Smooth muscle cell (in vitro differentiated cells): ENCODE results near the gene PRPF8. TPM values are rescaled to one million over a fixed set of nuclear protein-coding genes. Genes with fewer than 3 reads are reported as not detected.
"Not testable (repeated sequence)": the region's sequence is repeated elsewhere in the genome, so short reads cannot be mapped to it uniquely, and the experiment has no call there.

Experiments
- DNase-seq: peaks from one replicate; lab custom pipeline; 2025; ENCODE audit not compliant: unreplicated experiment; lab: John Stamatoyannopoulos, UW
- H2AFZ ChIP-seq: fragments of 200-600 bp; sonication (generic); 2 replicates; pipeline ENCODE4 v1.6.0; 2016; ENCODE audit warnings: antibody characterized with exemption, low read depth, mild to moderate bottlenecking
- H3F3A ChIP-seq: fragments of 200-600 bp; sonication (generic); 2 replicates; pipeline ENCODE4 v1.6.0; 2017; ENCODE audit warnings: antibody characterized with exemption, low read depth
- H3K27ac ChIP-seq: fragments of 200-600 bp; sonication (generic); 2 replicates; pipeline ENCODE4 v1.5.1; 2016; ENCODE audit warnings: low read depth, mild to moderate bottlenecking
- H3K27me3 ChIP-seq: fragments of 200-600 bp; sonication (generic); 2 replicates; pipeline ENCODE4 v1.6.1; 2016; ENCODE audit warnings: low read depth, mild to moderate bottlenecking
- H3K36me3 ChIP-seq: fragments of 200-600 bp; sonication (generic); 2 replicates; pipeline ENCODE4 v1.5.1; 2016; ENCODE audit warnings: low read depth
- H3K4me1 ChIP-seq: fragments of 200-600 bp; sonication (generic); 2 replicates; pipeline ENCODE4 v1.5.1; 2016; ENCODE audit warnings: low read depth
- H3K4me2 ChIP-seq: fragments of 200-600 bp; sonication (generic); 2 replicates; pipeline ENCODE4 v1.6.0; 2016; ENCODE audit warnings: mild to moderate bottlenecking
- H3K4me3 ChIP-seq: fragments of 200-600 bp; sonication (generic); 2 replicates; pipeline ENCODE4 v1.5.1; 2016; ENCODE audit warnings: mild to moderate bottlenecking
- H3K79me2 ChIP-seq: fragments of 200-600 bp; sonication (generic); 2 replicates; pipeline ENCODE4 v1.6.0; 2016; ENCODE audit warnings: low read depth, mild to moderate bottlenecking
- H3K9ac ChIP-seq: fragments of 200-600 bp; sonication (generic); 2 replicates; pipeline ENCODE4 v1.6.0; 2016; ENCODE audit warnings: low read depth
- H3K9me3 ChIP-seq: fragments of 200-600 bp; sonication (generic); replicated peaks from 2 replicates; pipeline ENCODE4 v1.5.1; 2016; ENCODE audit warnings: low read depth
- H4K20me1 ChIP-seq: fragments of 200-600 bp; sonication (generic); 2 replicates; pipeline ENCODE4 v1.6.0; 2016; ENCODE audit warnings: low read depth
- WGBS: methylation state at CpG from one replicate; pipeline ENCODE4 v1.1.7; 2016; ENCODE audit warnings: low lambda C conversion rate; 5-methylcytosine and 5-hydroxymethylcytosine counted together
- polyA plus RNA-seq: library from polyadenylated mRNA; unstranded; fragments of >200 nt; fragmentation: Nextera tagmentation; extraction: Ambion mirVana; gene quantifications from 2 replicates; pipeline ENCODE4 v1.2.1, GENCODE V29; 2016
- total RNA-seq: library from RNA; depleted of rRNA; stranded (reverse); fragments of >200 nt; gene quantifications from 2 replicates; pipeline ENCODE4 v1.2.3, GENCODE V29; 2014
- TF ChIP-seq, protein P1 (sequence below): fragments of 200-600 bp; sonication (generic); IDR thresholded peaks from 2 replicates; pipeline ENCODE4 v1.5.1; 2017; ENCODE audit warnings: borderline replicate concordance, mild to moderate bottlenecking, antibody characterized with exemption; ENCODE audit not compliant: insufficient read depth, poor library complexity, severe bottlenecking

PRPF8 gene
- total and polyA plus RNA-seq, 2 experiments from 2014 or later: 99.7 to 129 TPM

DNA sequence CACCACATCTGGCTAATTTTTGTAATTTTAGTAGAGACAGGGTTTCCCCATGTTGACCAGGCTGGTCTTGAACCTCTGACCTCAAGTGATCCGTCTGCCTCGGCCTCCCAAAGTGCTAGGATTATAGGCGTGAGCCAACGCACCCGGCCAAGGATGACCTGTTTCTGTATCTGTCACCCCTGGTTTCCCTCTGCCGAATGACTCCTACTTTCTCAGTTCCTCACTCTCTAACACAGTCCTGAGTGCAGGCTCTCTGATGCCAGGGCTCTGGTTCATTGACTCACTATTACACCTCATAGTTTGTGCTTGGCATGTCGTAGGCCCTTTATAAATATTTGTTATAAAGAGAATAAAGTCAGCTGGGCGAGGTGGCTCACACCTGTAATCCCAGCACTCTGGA is 10.7 kb upstream of the PRPF8 start:
- no peak overlapping the region for H2AFZ ChIP-seq
- no peak overlapping the region for H3K4me2 ChIP-seq
- H3K27me3 ChIP-seq: no peaks in the 10 kb centered on the region
- H3F3A ChIP-seq: no peaks in the 10 kb centered on the region
- no peak overlapping the region for H3K9ac ChIP-seq
- no peaks in the 10 kb centered on the region for H4K20me1 ChIP-seq
- no peak overlapping the region for H3K4me3 ChIP-seq
- no peaks in the 10 kb centered on the region for H3K9me3 ChIP-seq
- WGBS: 92% methylated on average over 8 of the region's 8 CpGs
- no peak for DNase-seq
- no peaks in the 10 kb centered on the region for H3K4me1 ChIP-seq
- H3K36me3 ChIP-seq: no peaks in the 10 kb centered on the region
- H3K27ac ChIP-seq: no peak overlapping the region
- TF ChIP-seq, protein P1, sequence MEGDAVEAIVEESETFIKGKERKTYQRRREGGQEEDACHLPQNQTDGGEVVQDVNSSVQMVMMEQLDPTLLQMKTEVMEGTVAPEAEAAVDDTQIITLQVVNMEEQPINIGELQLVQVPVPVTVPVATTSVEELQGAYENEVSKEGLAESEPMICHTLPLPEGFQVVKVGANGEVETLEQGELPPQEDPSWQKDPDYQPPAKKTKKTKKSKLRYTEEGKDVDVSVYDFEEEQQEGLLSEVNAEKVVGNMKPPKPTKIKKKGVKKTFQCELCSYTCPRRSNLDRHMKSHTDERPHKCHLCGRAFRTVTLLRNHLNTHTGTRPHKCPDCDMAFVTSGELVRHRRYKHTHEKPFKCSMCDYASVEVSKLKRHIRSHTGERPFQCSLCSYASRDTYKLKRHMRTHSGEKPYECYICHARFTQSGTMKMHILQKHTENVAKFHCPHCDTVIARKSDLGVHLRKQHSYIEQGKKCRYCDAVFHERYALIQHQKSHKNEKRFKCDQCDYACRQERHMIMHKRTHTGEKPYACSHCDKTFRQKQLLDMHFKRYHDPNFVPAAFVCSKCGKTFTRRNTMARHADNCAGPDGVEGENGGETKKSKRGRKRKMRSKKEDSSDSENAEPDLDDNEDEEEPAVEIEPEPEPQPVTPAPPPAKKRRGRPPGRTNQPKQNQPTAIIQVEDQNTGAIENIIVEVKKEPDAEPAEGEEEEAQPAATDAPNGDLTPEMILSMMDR: no peak
- H3K79me2 ChIP-seq: no peaks in the 10 kb centered on the region

DNA sequence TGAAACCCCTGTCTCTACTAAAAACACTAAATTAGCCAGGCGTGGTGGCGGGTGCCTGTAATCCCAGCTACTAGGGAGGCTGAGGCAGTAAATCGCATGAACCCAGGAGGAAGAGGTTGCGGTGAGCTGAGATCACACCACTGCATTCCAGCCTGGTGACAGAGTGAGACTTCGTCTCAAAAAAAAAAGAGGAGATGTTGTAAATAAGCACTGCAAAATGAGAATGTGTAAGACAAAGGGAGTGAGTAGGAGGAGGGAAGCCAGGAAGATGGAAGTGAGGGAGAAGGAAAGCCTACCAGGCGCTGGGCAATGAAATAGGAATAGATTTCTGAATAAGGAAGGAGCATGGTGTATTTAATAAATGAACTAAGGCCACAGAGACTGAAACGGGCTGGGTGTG is 8.7 kb upstream of the PRPF8 start:
- no peak overlapping the region for H3K4me2 ChIP-seq
- no peak overlapping the region for H3K4me3 ChIP-seq
- no peaks in the 10 kb centered on the region for H3K27me3 ChIP-seq
- no peak for DNase-seq
- WGBS: 75% methylated on average over 7 of the region's 7 CpGs
- H3K36me3 ChIP-seq: no peaks in the 10 kb centered on the region
- TF ChIP-seq, protein P1: no peak
- no peak overlapping the region for H3K27ac ChIP-seq
- no peaks in the 10 kb centered on the region for H3K9me3 ChIP-seq
- H2AFZ ChIP-seq: no peak overlapping the region
- H3K79me2 ChIP-seq: no peaks in the 10 kb centered on the region
- no peak overlapping the region for H3K9ac ChIP-seq
- H4K20me1 ChIP-seq: no peaks in the 10 kb centered on the region
- no peaks in the 10 kb centered on the region for H3F3A ChIP-seq
- no peaks in the 10 kb centered on the region for H3K4me1 ChIP-seq

DNA sequence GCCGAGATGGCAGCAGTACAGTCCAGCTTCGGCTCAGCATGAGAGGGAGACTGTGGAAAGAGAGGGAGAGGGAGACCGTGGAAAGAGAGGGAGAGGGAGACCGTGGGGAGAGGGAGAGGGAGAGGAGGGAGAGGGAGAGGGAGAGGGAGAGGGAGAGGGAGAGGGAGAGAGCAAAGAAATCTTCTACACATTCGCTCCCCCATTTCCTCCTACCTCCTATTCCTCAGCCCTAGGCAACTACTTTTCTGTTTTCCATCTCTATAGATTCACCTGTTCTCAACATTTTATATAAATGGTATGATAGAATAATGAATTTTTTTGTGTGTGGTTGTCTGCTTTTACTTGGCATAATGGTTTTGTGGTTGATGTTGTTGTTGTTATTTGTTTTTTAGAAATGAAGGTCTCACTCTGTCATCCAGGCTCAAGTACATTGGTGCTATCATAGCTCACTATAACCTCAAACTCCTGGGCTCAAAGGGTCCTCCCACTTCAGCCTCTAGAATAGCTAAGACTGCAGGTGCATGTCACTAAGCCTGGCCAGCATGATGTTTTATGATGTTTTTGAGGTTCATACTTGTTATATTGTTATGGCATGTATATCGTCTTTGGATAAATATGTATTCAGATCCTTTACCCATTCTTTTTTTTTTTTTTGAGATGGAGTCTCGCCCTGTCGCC is 6.0 kb upstream of the PRPF8 start:
- Histone ChIP-seq H3K4me2 (no peak overlapping the region), H3K36me3 (no peaks in the 10 kb centered on the region), H3K27me3 (no peaks in the 10 kb centered on the region), H3K27ac (no peak overlapping the region), H3K79me2 (no peaks in the 10 kb centered on the region), H3K9ac (no peak overlapping the region), H4K20me1 (no peaks in the 10 kb centered on the region), H3K9me3 (no peaks in the 10 kb centered on the region), H3F3A (no peaks in the 10 kb centered on the region), H3K4me1 (no peaks in the 10 kb centered on the region), H3K4me3 (no peak overlapping the region), H2AFZ (no peak overlapping the region)
- TF ChIP-seq, protein P1: no peak
- WGBS: 90% methylated on average over 4 of the region's 8 CpGs
- no peak for DNase-seq

DNA sequence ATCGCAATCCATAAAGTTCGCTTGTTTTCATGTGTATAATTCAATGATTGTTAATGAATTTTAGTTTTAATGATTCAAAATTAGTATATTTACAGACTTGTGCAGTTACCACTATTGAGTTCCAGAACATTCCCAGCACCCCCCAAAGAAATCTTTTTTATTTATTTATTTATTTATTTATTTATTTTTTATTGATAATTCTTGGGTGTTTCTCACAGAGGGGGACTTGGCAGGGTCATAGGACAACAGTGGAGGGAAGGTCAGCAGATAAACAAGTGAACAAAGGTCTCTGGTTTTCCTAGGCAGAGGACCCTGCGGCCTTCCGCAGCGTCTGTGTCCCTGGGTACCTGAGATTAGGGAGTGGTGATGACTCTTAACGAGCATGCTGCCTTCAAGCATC is 3.7 kb upstream of the PRPF8 start:
- 86% methylated on average over 6 of the region's 6 CpGs for WGBS
- H2AFZ ChIP-seq, H3K9me3 ChIP-seq, H3K4me1 ChIP-seq, H3F3A ChIP-seq, H3K36me3 ChIP-seq, H3K27ac ChIP-seq, H3K27me3 ChIP-seq, H3K9ac ChIP-seq, H3K4me3 ChIP-seq, H3K79me2 ChIP-seq, H3K4me2 ChIP-seq, DNase-seq, H4K20me1 ChIP-seq: not testable (repeated sequence)
